ENCODE measurements around the gene SELENOM.

SELENOM gene

GRCh38 chr22:31086703-31087330, 20.6 kb downstream of the SELENOM start:
- TF ChIP-seq SIN3A (IDR thresholded peaks at IDR 0.05; ENCODE audit: borderline replicate concordance, insufficient read depth, low read length) (no peak), POLR2AphosphoS5 (IDR thresholded peaks at IDR 0.05; ENCODE audit: low read depth, low read length) (no peak), TAF1 (IDR thresholded peaks at IDR 0.05; ENCODE audit: borderline replicate concordance, insufficient read depth, low read length) (no peak), FOXP2 (optimal IDR thresholded peaks at IDR 0.05; ENCODE audit: borderline replicate concordance, extremely low read depth, extremely low read length, insufficient read depth) (no peak), REST (IDR thresholded peaks at IDR 0.05; ENCODE audit: insufficient read depth in 1 of 2, low read depth in 2 of 2, low read length in 2 of 2) (no peak)

- TF ChIP-seq TAF1 (IDR thresholded peaks at IDR 0.05; ENCODE audit: borderline replicate concordance, insufficient read depth, low read length), result no peak
Measured at GRCh38 chr22:31085928-31086327, 21.4 kb downstream of the SELENOM start.

GRCh38 chr22:31085493-31085824, 21.9 kb downstream of the SELENOM start:
- TF ChIP-seq POLR2AphosphoS5 (IDR thresholded peaks at IDR 0.05; ENCODE audit: low read depth, low read length) (no peak), SIN3A (IDR thresholded peaks at IDR 0.05; ENCODE audit: borderline replicate concordance, insufficient read depth, low read length) (no peak), REST (IDR thresholded peaks at IDR 0.05; ENCODE audit: insufficient read depth in 1 of 2, low read depth in 2 of 2, low read length in 2 of 2) (no peak), TAF1 (IDR thresholded peaks at IDR 0.05; ENCODE audit: borderline replicate concordance, insufficient read depth, low read length) (no peak), FOXP2 (optimal IDR thresholded peaks at IDR 0.05; ENCODE audit: borderline replicate concordance, extremely low read depth, extremely low read length, insufficient read depth) (no peak)

GRCh38 chr22:31084811-31085492, 22.4 kb downstream of the SELENOM start:
- TF ChIP-seq TAF1 (IDR thresholded peaks at IDR 0.05; ENCODE audit: borderline replicate concordance, insufficient read depth, low read length), result peak; percentile 43; the same call in 1 of the 2 replicates
- TF ChIP-seq POLR2AphosphoS5 (IDR thresholded peaks at IDR 0.05; ENCODE audit: low read depth, low read length), result peak; percentile 72
- peak; percentile 53 for TF ChIP-seq FOXP2 (optimal IDR thresholded peaks at IDR 0.05; ENCODE audit: borderline replicate concordance, extremely low read depth, extremely low read length, insufficient read depth)
- no peak for TF ChIP-seq REST (IDR thresholded peaks at IDR 0.05; ENCODE audit: insufficient read depth in 1 of 2, low read depth in 2 of 2, low read length in 2 of 2)
- no peak for TF ChIP-seq SIN3A (IDR thresholded peaks at IDR 0.05; ENCODE audit: borderline replicate concordance, insufficient read depth, low read length)

GRCh38 chr22:31083923-31084810, 23.2 kb downstream of the SELENOM start:
- TF ChIP-seq TAF1 (IDR thresholded peaks at IDR 0.05; ENCODE audit: borderline replicate concordance, insufficient read depth, low read length), result no peak
- no peak for TF ChIP-seq REST (IDR thresholded peaks at IDR 0.05; ENCODE audit: insufficient read depth in 1 of 2, low read depth in 2 of 2, low read length in 2 of 2)
- TF ChIP-seq FOXP2 (optimal IDR thresholded peaks at IDR 0.05; ENCODE audit: borderline replicate concordance, extremely low read depth, extremely low read length, insufficient read depth), result no peak
- TF ChIP-seq SIN3A (IDR thresholded peaks at IDR 0.05; ENCODE audit: borderline replicate concordance, insufficient read depth, low read length), result no peak
- TF ChIP-seq POLR2AphosphoS5 (IDR thresholded peaks at IDR 0.05; ENCODE audit: low read depth, low read length), result no peak

Data from PFSK-1 (cell line).